GM12878 (cell line): ENCODE data around the gene CHCHD2. TPM values are rescaled to one million over a fixed set of nuclear protein-coding genes. Genes with fewer than 3 reads are reported as not detected.

ENCODE experiments used
- ATAC-seq: fragments of 200-7000 bp; cut with Tn5 transposase; 3 replicates; pipeline ENCODE4 v1.9.1; 2020; ENCODE audit warnings: mild to moderate bottlenecking, moderate library complexity
- BruUV-seq: library from RNA; stranded (reverse); fragments of 400-500 nt; replicated peaks from 2 replicates; lab custom pipeline; 2021; lab: Mats Ljungman, UMichigan
- CTCF ChIA-PET: fragments of 300-600 bp; sonication (Branson Sonifier 250); formaldehyde crosslinking; extraction: SDS; loops from one replicate; lab custom pipeline; 2021; ENCODE audit warnings: inconsistent platforms; lab: Yijun Ruan, JAX
- POLR2A ChIA-PET: fragments of 350-600 bp; formaldehyde crosslinking; extraction: SDS; loops from one replicate; lab custom pipeline; 2021; ENCODE audit warnings: inconsistent platforms; lab: Charles Lee
- RAD21 ChIA-PET: fragments of 300-600 bp; sonication (Branson Sonifier 250); formaldehyde crosslinking; loops from one replicate; lab custom pipeline; 2023; ENCODE audit warnings: antibody characterized with exemption; ENCODE audit not compliant: unreplicated experiment; lab: Charles Lee
- SMC1A ChIA-PET: fragments of 300-600 bp; sonication (Branson Sonifier 250); formaldehyde crosslinking; loops from one replicate; lab custom pipeline; 2023; ENCODE audit not compliant: unreplicated experiment, uncharacterized antibody; lab: Charles Lee
- DNase-seq: peaks from one replicate; pipeline ENCODE4 v3.0.0-alpha.2; 2011; ENCODE audit warnings: low read depth, low spot score
- FAIRE-seq: peaks from 3 replicates; lab custom pipeline; 2011; peaks lifted over from hg19 to GRCh38; lab: Jason Lieb, UNC
- H2AFZ ChIP-seq: 2 replicates; pipeline ENCODE4 v1.6.0; 2011; ENCODE audit warnings: low read depth, low read length, control low read depth; ENCODE audit not compliant: control insufficient read depth
- H3K27ac ChIP-seq: 2 replicates; pipeline ENCODE4 v1.5.1; 2011; ENCODE audit warnings: control low read depth; ENCODE audit not compliant: control insufficient read depth, insufficient read depth
- H3K27me3 ChIP-seq, 2 experiments: replicated peaks in 1 of 2; 2 replicates each; pipeline versions ENCODE4 v1.6.0 to v1.6.1; 2011; ENCODE audit warnings: low read length in 1 of 2; ENCODE audit not compliant: control insufficient read depth in 2 of 2, insufficient read depth in 2 of 2
- H3K36me3 ChIP-seq, 2 experiments: 2 replicates each; pipeline ENCODE4 v1.5.1; 2011; ENCODE audit warnings: low read length in 1 of 2; ENCODE audit not compliant: control insufficient read depth in 2 of 2, insufficient read depth in 2 of 2
- H3K4me1 ChIP-seq: 2 replicates; pipeline ENCODE4 v1.6.1; 2011; ENCODE audit warnings: mild to moderate bottlenecking, low read length, moderate library complexity, mixed read lengths; ENCODE audit not compliant: control insufficient read depth, insufficient read depth
- H3K4me2 ChIP-seq: 2 replicates; pipeline ENCODE4 v1.6.0; 2011; ENCODE audit warnings: control low read depth; ENCODE audit not compliant: control insufficient read depth, insufficient read depth
- H3K4me3 ChIP-seq: fragments of 200-600 bp; sonication (generic); 2 replicates; pipeline ENCODE4 v1.5.1; 2016
- H3K79me2 ChIP-seq: 2 replicates; pipeline ENCODE4 v1.6.0; 2011; ENCODE audit warnings: low read length; ENCODE audit not compliant: control insufficient read depth, insufficient read depth
- H3K9ac ChIP-seq: 2 replicates; pipeline ENCODE4 v1.8.0; 2011; ENCODE audit warnings: low read length, control low read depth, mixed read lengths; ENCODE audit not compliant: control insufficient read depth, insufficient read depth
- H3K9me3 ChIP-seq: replicated peaks from 3 replicates; pipeline ENCODE4 v1.5.1; 2011; ENCODE audit warnings: mild to moderate bottlenecking, low read length; ENCODE audit not compliant: control insufficient read depth, insufficient read depth
- H4K20me1 ChIP-seq: 2 replicates; pipeline ENCODE4 v1.6.0; 2011; ENCODE audit not compliant: control insufficient read depth, insufficient read depth
- ATF3 ChIP-seq: IDR thresholded peaks from 2 replicates; pipeline ENCODE4 v1.6.1; 2011; ENCODE audit warnings: low read depth, mild to moderate bottlenecking, low read length, moderate library complexity, borderline replicate concordance; ENCODE audit errors: extremely low read depth
- CREM ChIP-seq: IDR thresholded peaks from 2 replicates; pipeline ENCODE4 v1.6.1; 2014; ENCODE audit warnings: antibody characterized with exemption, low read depth
- GATAD2B ChIP-seq: fragments of 450-650 bp; conservative IDR thresholded peaks from 2 replicates; pipeline ENCODE4 v1.6.1; 2017; ENCODE audit warnings: low read depth, mild to moderate bottlenecking, moderate library complexity
- HCFC1 ChIP-seq: fragments of 150-350 bp; IDR thresholded peaks from 2 replicates; pipeline ENCODE4 v1.6.1; 2014; ENCODE audit warnings: low read length
- HDAC2 ChIP-seq: fragments of 200-600 bp; sonication (generic); IDR thresholded peaks from 2 replicates; pipeline ENCODE4 v1.6.1; 2017
- IKZF2 ChIP-seq, 2 experiments: fragments of 450-650 bp; IDR thresholded peaks; 2 replicates each; pipeline ENCODE4 v1.6.1; 2017; ENCODE audit warnings: mild to moderate bottlenecking in 2 of 2, moderate library complexity in 2 of 2
- IRF5 ChIP-seq: fragments of 450-650 bp; IDR thresholded peaks from 2 replicates; pipeline ENCODE4 v1.6.1; 2017; ENCODE audit warnings: borderline replicate concordance
- MTA3 ChIP-seq: IDR thresholded peaks from 2 replicates; pipeline ENCODE4 v1.6.1; 2012; ENCODE audit warnings: low read length, inconsistent platforms, borderline replicate concordance
- NFIC ChIP-seq: IDR thresholded peaks from 2 replicates; pipeline ENCODE4 v1.6.1; 2012; ENCODE audit warnings: low read depth, mild to moderate bottlenecking, inconsistent platforms, low read length, moderate library complexity
- NR2C1 ChIP-seq: fragments of 450-650 bp; IDR thresholded peaks from 2 replicates; pipeline ENCODE4 v1.6.1; 2017; ENCODE audit warnings: antibody characterized with exemption, mild to moderate bottlenecking, moderate library complexity
- POU2F2 ChIP-seq: IDR thresholded peaks from 3 replicates; pipeline ENCODE4 v1.6.1; 2011; ENCODE audit warnings: low read depth, mild to moderate bottlenecking, low read length, borderline replicate concordance
- REST ChIP-seq: IDR thresholded peaks from 2 replicates; pipeline ENCODE4 v1.6.1; 2012; ENCODE audit warnings: mild to moderate bottlenecking, low read depth, low read length
- SMC3 ChIP-seq: IDR thresholded peaks from 2 replicates; pipeline ENCODE4 v1.6.1; 2011; ENCODE audit warnings: low read length, improper control_type of control experiment, borderline replicate concordance
- TCF12 ChIP-seq: IDR thresholded peaks from 2 replicates; pipeline ENCODE4 v1.6.1; 2011; ENCODE audit warnings: low read depth, mild to moderate bottlenecking, low read length
- TCF7 ChIP-seq: IDR thresholded peaks from 2 replicates; pipeline ENCODE4 v1.6.1; 2014; ENCODE audit warnings: antibody characterized with exemption, borderline replicate concordance
- WRNIP1 ChIP-seq: IDR thresholded peaks from 2 replicates; pipeline ENCODE4 v1.6.1; 2011; ENCODE audit warnings: low read depth, low read length, improper control_type of control experiment, borderline replicate concordance
- ZBTB40 ChIP-seq: fragments of 450-650 bp; IDR thresholded peaks from 2 replicates; pipeline ENCODE4 v1.6.1; 2016; ENCODE audit warnings: mild to moderate bottlenecking, moderate library complexity, borderline replicate concordance
- WGBS: methylation state at CpG from one replicate; pipeline ENCODE4 v1.1.6; 2016; ENCODE audit warnings: low lambda C conversion rate; ENCODE audit not compliant: insufficient replicate concordance, insufficient coverage; ENCODE audit errors: missing lambda C conversion rate; 5-methylcytosine and 5-hydroxymethylcytosine counted together
- in situ Hi-C: fragments of 300-500 bp; cut with MboI; formaldehyde crosslinking; loops from 9 replicates; pipeline ENCODE4 v1.14.3; 2018; ENCODE audit warnings: mixed read lengths
- intact Hi-C: fragments of 100-400 bp; cut with micrococcal nuclease; formaldehyde crosslinking; loops from one replicate; pipeline ENCODE4 v1.14.2; 2022; ENCODE audit not compliant: unreplicated experiment
- polyA plus RNA-seq, 11 experiments: library from polyadenylated mRNA; depleted of rRNA in 4 of 11; unstranded in 6 of 11; stranded (reverse) in 5 of 11; fragments of >200 nt; fragmentation: Nextera tagmentation in 4 of 11; fragmentation: Illumina TruSeq in 1 of 11; extraction: Ambion mirVana in 4 of 11; extraction: Trizol in 1 of 11; gene quantifications; 1 replicate in 1 of 11; 2 replicates in 10 of 11; pipeline versions ENCODE4 v1.2.1 to v1.2.3, GENCODE V29; 2011 to 2016; ENCODE audit warnings: inconsistent platforms in 2 of 11, missing spikeins in 2 of 11, low read depth in 1 of 11
- total RNA-seq, 4 experiments: library from RNA; depleted of rRNA in 3 of 4; stranded (reverse); fragments of >200 nt in 3 of 4; fragmentation: Illumina TruSeq in 1 of 4; extraction: Trizol in 1 of 4; gene quantifications; 2 replicates each; pipeline versions ENCODE4 v1.2.1 to v1.2.3, GENCODE V29; 2013 to 2021

CHCHD2 gene
- total and polyA plus RNA-seq, 10 of the 15 experiments (the other 5 are each of a cell fraction or from before 2014, with no cell fraction given), result 97.8 to 1,291 (median 619) TPM

DNA sequence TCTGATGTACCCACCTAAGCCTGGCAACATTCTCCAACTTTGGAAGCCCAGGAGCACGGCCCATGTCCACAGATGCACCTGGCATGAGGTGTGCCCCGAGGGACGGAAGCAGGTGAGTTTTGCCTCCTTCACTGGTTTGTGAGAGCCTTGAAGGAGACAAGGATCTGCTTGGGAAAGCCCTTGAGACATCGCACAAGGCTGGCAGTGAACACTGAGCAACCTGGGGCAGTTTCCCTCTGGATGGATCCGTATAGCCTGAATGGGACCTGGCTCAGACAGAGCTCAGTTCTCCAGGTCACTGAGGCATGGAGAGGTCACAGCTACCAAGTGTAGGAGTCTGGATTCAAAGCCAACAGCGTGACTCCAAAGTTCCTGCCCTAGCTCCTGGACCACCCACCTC is 18.7 kb upstream of the CHCHD2 start:
- Histone ChIP-seq H3K27ac (no peak overlapping the region), H3K27me3 (no peaks in the 10 kb centered on the region), H3K4me1 (no peaks in the 10 kb centered on the region), H3K4me2 (no peak overlapping the region), H3K36me3 (no peaks in the 10 kb centered on the region), H3K4me3 (no peak overlapping the region), H4K20me1 (no peaks in the 10 kb centered on the region), H3K9me3 (no peaks in the 10 kb centered on the region), H3K9ac (no peak overlapping the region), H3K79me2 (no peaks in the 10 kb centered on the region), H2AFZ (no peak overlapping the region)
- WGBS, result 23% methylated on average over 6 of the region's 6 CpGs
- BruUV-seq, result no TSS peak
- SMC1A ChIA-PET, result no interaction called here
- POLR2A ChIA-PET, result no interaction called here
- ATAC-seq (no peak), DNase-seq (no peak), FAIRE-seq (no peak)
- intact Hi-C loops, result loop anchor here (10.0 kb wide), 1 partner anchor 60 kb away; no protein-coding TSS in a partner anchor
- in situ Hi-C loops, result no loop called here
- CTCF ChIA-PET, result no interaction called here
- RAD21 ChIA-PET, result no interaction called here
- no peak for TF ChIP-seq REST
- TF ChIP-seq IKZF2 (IDR thresholded peaks at IDR 0.05), result no peak
- TF ChIP-seq MTA3, result no peak
- TF ChIP-seq ZBTB40, result no peak
- no peak for TF ChIP-seq HDAC2
- no peak for TF ChIP-seq POU2F2
- TF ChIP-seq ATF3, result no peak
- no peak for TF ChIP-seq NFIC
- no peak for TF ChIP-seq NR2C1
- TF ChIP-seq SMC3, result no peak
- TF ChIP-seq CREM, result no peak
- TF ChIP-seq GATAD2B, result no peak
- TF ChIP-seq TCF12, result no peak
- no peak for TF ChIP-seq HCFC1
- TF ChIP-seq TCF7, result no peak
- no peak for TF ChIP-seq WRNIP1
- no peak for TF ChIP-seq IRF5
